T-helper 2 cell treated with Interferon-gamma antibody and Interleukin-4, amounts not matched to agents 100 ng/mL and 5 ng/mL, for 36 hours (primary cell): ENCODE measurements around the gene B9D1. TPM values are rescaled to one million over a fixed set of nuclear protein-coding genes. Genes with fewer than 3 reads are reported as not detected.

Source experiments
- intact Hi-C: fragments of 100-400 bp; cut with micrococcal nuclease; formaldehyde crosslinking; loops from one replicate; pipeline ENCODE4 v1.15.1; 2023
- total RNA-seq: library from RNA; stranded (reverse); gene quantifications from 2 replicates; pipeline ENCODE4 v1.2.3, GENCODE V29; 2022

Gene B9D1
- total RNA-seq: 2.8 and 4.2 TPM in 2 replicates

GRCh38 chr17:19362277-19363113, at the start of gene B9D1:
Gene B9D1, minus strand, starts transcription at chr17:19362723. Its CDS starts 154 bp downstream, at chr17:19362569.
- intact Hi-C loops: loop anchor here (1.0 to 5.0 kb wide), 7 partner anchors 8 to 405 kb away; partner anchors contain the start of genes ALDH3A2 and MAPK7

- intact Hi-C loops: no loop called here
These were observed 49.1 kb upstream of the B9D1 start for GRCh38 chr17:19411631-19412030.

GRCh38 chr17:19410875-19411620, 48.5 kb upstream of the B9D1 start, which contains the start of gene RNF112:
Gene RNF112, plus strand, starts transcription at chr17:19411232. Its CDS starts 177 bp downstream, at chr17:19411409.
- intact Hi-C loops: no loop called here

GRCh38 chr17:19410091-19410490, 47.6 kb upstream of the B9D1 start:
- intact Hi-C loops: no loop called here

GRCh38 chr17:19409509-19409908, 47.0 kb upstream of the B9D1 start:
- intact Hi-C loops: no loop called here

GRCh38 chr17:19409066-19409465, 46.5 kb upstream of the B9D1 start:
- intact Hi-C loops: no loop called here

GRCh38 chr17:19408346-19408710, 45.8 kb upstream of the B9D1 start:
- intact Hi-C loops: no loop called here

GRCh38 chr17:19407601-19408345, 45.2 kb upstream of the B9D1 start:
- intact Hi-C loops: no loop called here

- intact Hi-C loops: no loop called here
These were observed 42.6 kb upstream of the B9D1 start for GRCh38 chr17:19405114-19405513.

- intact Hi-C loops: no loop called here
These were observed 41.7 kb upstream of the B9D1 start for GRCh38 chr17:19404264-19404663.

- intact Hi-C loops: no loop called here
These were observed 40.5 kb upstream of the B9D1 start for GRCh38 chr17:19403021-19403420.

- intact Hi-C loops: no loop called here
These were observed 39.6 kb upstream of the B9D1 start for GRCh38 chr17:19402171-19402570.

- intact Hi-C loops: no loop called here
These were observed 38.9 kb upstream of the B9D1 start for GRCh38 chr17:19401321-19402010.

- intact Hi-C loops: no loop called here
These were observed 37.4 kb upstream of the B9D1 start for GRCh38 chr17:19399750-19400450.

- intact Hi-C loops: no loop called here
These were observed 36.0 kb upstream of the B9D1 start for GRCh38 chr17:19398301-19399181.

GRCh38 chr17:19397556-19398041, 35.1 kb upstream of the B9D1 start:
- intact Hi-C loops: no loop called here

GRCh38 chr17:19392303-19392702, 29.8 kb upstream of the B9D1 start:
- intact Hi-C loops: no loop called here

- intact Hi-C loops: no loop called here
These were observed 28.9 kb upstream of the B9D1 start for GRCh38 chr17:19391432-19391831.

- intact Hi-C loops: no loop called here
These were observed 28.4 kb upstream of the B9D1 start for GRCh38 chr17:19390951-19391350.
